WTC11 (cell line): ENCODE results near the gene SLCO4A1. TPM values are rescaled to one million over a fixed set of nuclear protein-coding genes. Genes with fewer than 3 reads are reported as not detected.

Source experiments
- ATAC-seq: fragments of 200-7000 bp; cut with Tn5 transposase; 2 replicates; pipeline ENCODE4 v1.10.0; 2021; ENCODE audit warnings: mild to moderate bottlenecking, moderate library complexity
- CTCF ChIA-PET: fragments of 300-600 bp; sonication (Branson Sonifier 250); formaldehyde crosslinking; loops from one replicate; lab custom pipeline; 2021; ENCODE audit warnings: antibody characterized with exemption; lab: Charles Lee
- POLR2A ChIA-PET: fragments of 350-600 bp; sonication (Branson Sonifier 250); formaldehyde crosslinking; loops from one replicate; lab custom pipeline; 2021; ENCODE audit warnings: antibody characterized with exemption; lab: Charles Lee
- DNase-seq: peaks from one replicate; pipeline ENCODE4 v3.0.0; 2021; ENCODE audit warnings: low spot score
- H3K27ac Mint-ChIP-seq: 2 replicates; pipeline ENCODE4 v1.8.0; 2021; ENCODE audit warnings: mixed read lengths
- H3K27me3 Mint-ChIP-seq: 2 replicates; pipeline ENCODE4 v1.8.0; 2021; ENCODE audit warnings: low read depth, mild to moderate bottlenecking, moderate library complexity, mixed read lengths
- H3K36me3 Mint-ChIP-seq: 2 replicates; pipeline ENCODE4 v1.8.0; 2021; ENCODE audit warnings: mixed read lengths
- H3K4me1 Mint-ChIP-seq: 2 replicates; pipeline ENCODE4 v1.8.0; 2022; ENCODE audit warnings: mixed read lengths
- H3K4me3 Mint-ChIP-seq: 2 replicates; pipeline ENCODE4 v1.8.0; 2021; ENCODE audit warnings: mild to moderate bottlenecking, moderate library complexity, mixed read lengths
- H3K9me3 Mint-ChIP-seq: 2 replicates; pipeline ENCODE4 v1.8.0; 2021; ENCODE audit warnings: mixed read lengths
- CREB1 ChIP-seq: sonication (generic); formaldehyde crosslinking; IDR thresholded peaks from 2 replicates; pipeline ENCODE4 v1.8.0; 2023; ENCODE audit warnings: mild to moderate bottlenecking, missing genetic modification reagents
- CTCF ChIP-seq: fragments of 200-600 bp; IDR thresholded peaks from 2 replicates; pipeline ENCODE4 v1.8.0; 2022; ENCODE audit warnings: antibody characterized with exemption
- E2F1 ChIP-seq: sonication (generic); formaldehyde crosslinking; IDR thresholded peaks from 2 replicates; pipeline ENCODE4 v1.8.0; 2022; ENCODE audit warnings: mild to moderate bottlenecking, missing genetic modification reagents
- E2F4 ChIP-seq: sonication (generic); formaldehyde crosslinking; IDR thresholded peaks from 2 replicates; pipeline ENCODE4 v1.8.1; 2022; ENCODE audit warnings: low read depth, mild to moderate bottlenecking, moderate library complexity, missing genetic modification reagents, borderline replicate concordance
- EMX1 ChIP-seq: fragments of 250-450 bp; sonication (Bioruptor Pico); IDR thresholded peaks from 2 replicates; pipeline ENCODE4 v1.8.0; 2021; ENCODE audit warnings: mild to moderate bottlenecking
- GTF2I ChIP-seq: fragments of 250-450 bp; sonication (Bioruptor Pico); conservative IDR thresholded peaks from 2 replicates; pipeline ENCODE4 v1.4.0; 2021; ENCODE audit warnings: mild to moderate bottlenecking
- IRF1 ChIP-seq: sonication (generic); formaldehyde crosslinking; IDR thresholded peaks from 2 replicates; pipeline ENCODE4 v1.8.0; 2023; ENCODE audit warnings: missing genetic modification reagents
- JAZF1 ChIP-seq: fragments of 250-450 bp; sonication (Bioruptor Pico); IDR thresholded peaks from 2 replicates; pipeline ENCODE4 v1.9.0; 2021; ENCODE audit warnings: moderate library complexity, mild to moderate bottlenecking, inconsistent platforms
- JUN ChIP-seq: sonication (generic); formaldehyde crosslinking; IDR thresholded peaks from 2 replicates; pipeline ENCODE4 v1.8.0; 2023; ENCODE audit warnings: mild to moderate bottlenecking, missing genetic modification reagents
- KAT7 ChIP-seq: sonication (generic); formaldehyde crosslinking; IDR thresholded peaks from 2 replicates; pipeline ENCODE4 v1.8.1; 2023; ENCODE audit warnings: missing genetic modification reagents, mild to moderate bottlenecking, borderline replicate concordance
- SMAD3 ChIP-seq: sonication (generic); formaldehyde crosslinking; IDR thresholded peaks from 2 replicates; pipeline ENCODE4 v1.8.0; 2022; ENCODE audit warnings: missing genetic modification reagents, mild to moderate bottlenecking, borderline replicate concordance
- SOX15 ChIP-seq: fragments of 250-450 bp; sonication (Bioruptor Pico); IDR thresholded peaks from 2 replicates; pipeline ENCODE4 v1.9.0; 2021; ENCODE audit warnings: mild to moderate bottlenecking
- ZMAT4 ChIP-seq: fragments of 250-450 bp; sonication (Bioruptor Pico); IDR thresholded peaks from 2 replicates; pipeline ENCODE4 v1.9.0; 2021; ENCODE audit warnings: mild to moderate bottlenecking
- ZNF281 ChIP-seq: sonication (generic); formaldehyde crosslinking; IDR thresholded peaks from 2 replicates; pipeline ENCODE4 v1.8.0; 2023; ENCODE audit warnings: mild to moderate bottlenecking, missing genetic modification reagents
- ZNF423 ChIP-seq: fragments of 250-450 bp; sonication (Bioruptor Pico); IDR thresholded peaks from 2 replicates; pipeline ENCODE4 v2.1.2; 2022; ENCODE audit warnings: mild to moderate bottlenecking, moderate library complexity
- ZSCAN18 ChIP-seq: fragments of 250-450 bp; sonication (Bioruptor Pico); IDR thresholded peaks from 2 replicates; pipeline ENCODE4 v2.1.2; 2022; ENCODE audit warnings: mild to moderate bottlenecking, moderate library complexity
- total RNA-seq: library from RNA; stranded (reverse); gene quantifications from 3 replicates; pipeline ENCODE4 v1.2.3, GENCODE V29; 2021
- TF ChIP-seq, protein P1 (sequence below): fragments of 250-450 bp; sonication (Bioruptor Pico); IDR thresholded peaks from 2 replicates; pipeline ENCODE4 v1.8.0; 2021; ENCODE audit warnings: mild to moderate bottlenecking
- TF ChIP-seq, protein P2 (sequence below): sonication (generic); formaldehyde crosslinking; IDR thresholded peaks from 2 replicates; pipeline ENCODE4 v1.8.0; 2022; ENCODE audit warnings: mild to moderate bottlenecking, missing genetic modification reagents
- TF ChIP-seq, protein P3 (sequence below): sonication (generic); formaldehyde crosslinking; IDR thresholded peaks from 2 replicates; pipeline ENCODE4 v1.8.0; 2022; ENCODE audit warnings: missing genetic modification reagents

Gene SLCO4A1
- total RNA-seq, 1 experiment from 2014 or later = 19.9 TPM

DNA sequence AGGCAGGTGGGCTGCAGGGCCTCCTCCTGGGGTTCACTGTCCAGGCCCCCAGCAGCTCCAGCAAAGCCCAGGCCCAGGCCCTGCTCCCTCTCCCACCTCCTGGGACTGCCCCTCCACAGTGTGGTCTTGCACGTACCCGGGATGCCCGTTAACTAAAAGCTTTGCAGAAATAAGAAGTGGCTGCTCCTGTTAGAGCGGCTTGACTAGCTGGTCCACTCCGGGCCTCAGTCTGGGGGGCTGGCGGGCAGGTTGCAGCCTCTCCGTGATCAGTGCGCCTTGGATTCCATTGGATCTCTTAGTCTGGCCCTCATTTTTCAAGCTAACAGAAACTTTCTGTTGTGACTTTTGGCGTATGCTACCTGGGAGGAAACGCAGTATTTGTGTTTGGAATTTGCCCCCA lies 26.9 kb downstream of the SLCO4A1 start (continued):
- TF ChIP-seq, protein P1, sequence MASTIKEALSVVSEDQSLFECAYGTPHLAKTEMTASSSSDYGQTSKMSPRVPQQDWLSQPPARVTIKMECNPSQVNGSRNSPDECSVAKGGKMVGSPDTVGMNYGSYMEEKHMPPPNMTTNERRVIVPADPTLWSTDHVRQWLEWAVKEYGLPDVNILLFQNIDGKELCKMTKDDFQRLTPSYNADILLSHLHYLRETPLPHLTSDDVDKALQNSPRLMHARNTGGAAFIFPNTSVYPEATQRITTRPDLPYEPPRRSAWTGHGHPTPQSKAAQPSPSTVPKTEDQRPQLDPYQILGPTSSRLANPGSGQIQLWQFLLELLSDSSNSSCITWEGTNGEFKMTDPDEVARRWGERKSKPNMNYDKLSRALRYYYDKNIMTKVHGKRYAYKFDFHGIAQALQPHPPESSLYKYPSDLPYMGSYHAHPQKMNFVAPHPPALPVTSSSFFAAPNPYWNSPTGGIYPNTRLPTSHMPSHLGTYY (CRISPR knock-in tag) = no peak
- TF ChIP-seq ZMAT4 (CRISPR knock-in tag) (no peak), JUN (no peak), ZNF423 (CRISPR knock-in tag) (no peak), CTCF (no peak), CREB1 (no peak), GTF2I (CRISPR knock-in tag) (no peak), KAT7 (no peak), ZSCAN18 (CRISPR knock-in tag) (no peak), IRF1 (CRISPR knock-in tag) (no peak)
- TF ChIP-seq, protein P2, sequence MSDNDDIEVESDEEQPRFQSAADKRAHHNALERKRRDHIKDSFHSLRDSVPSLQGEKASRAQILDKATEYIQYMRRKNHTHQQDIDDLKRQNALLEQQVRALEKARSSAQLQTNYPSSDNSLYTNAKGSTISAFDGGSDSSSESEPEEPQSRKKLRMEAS (CRISPR knock-in tag) = no peak

DNA sequence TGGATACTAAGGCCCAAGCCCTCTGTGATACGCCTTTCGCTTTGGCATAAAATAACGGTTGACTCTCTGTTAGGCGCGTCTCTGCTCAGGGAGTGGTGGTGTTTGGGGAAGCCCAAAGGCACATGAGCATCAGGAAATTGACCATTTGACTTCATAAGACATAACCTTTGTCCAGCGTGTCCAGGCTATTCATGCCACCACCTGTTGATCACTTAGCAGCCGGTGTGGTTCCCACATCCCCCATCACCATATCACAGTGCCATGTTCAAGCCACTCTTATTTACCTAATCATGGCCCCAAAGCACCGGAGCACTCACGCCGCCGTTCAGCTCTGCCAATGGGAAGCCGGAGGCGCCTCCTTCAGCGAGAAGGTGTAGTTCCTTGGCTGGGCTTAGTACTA lies 27.9 kb downstream of the SLCO4A1 start:
- DNase-seq = no peak
- no peak overlapping the region for H3K27ac Mint-ChIP-seq
- no peak overlapping the region for H3K4me3 Mint-ChIP-seq
- TF ChIP-seq, protein P3, sequence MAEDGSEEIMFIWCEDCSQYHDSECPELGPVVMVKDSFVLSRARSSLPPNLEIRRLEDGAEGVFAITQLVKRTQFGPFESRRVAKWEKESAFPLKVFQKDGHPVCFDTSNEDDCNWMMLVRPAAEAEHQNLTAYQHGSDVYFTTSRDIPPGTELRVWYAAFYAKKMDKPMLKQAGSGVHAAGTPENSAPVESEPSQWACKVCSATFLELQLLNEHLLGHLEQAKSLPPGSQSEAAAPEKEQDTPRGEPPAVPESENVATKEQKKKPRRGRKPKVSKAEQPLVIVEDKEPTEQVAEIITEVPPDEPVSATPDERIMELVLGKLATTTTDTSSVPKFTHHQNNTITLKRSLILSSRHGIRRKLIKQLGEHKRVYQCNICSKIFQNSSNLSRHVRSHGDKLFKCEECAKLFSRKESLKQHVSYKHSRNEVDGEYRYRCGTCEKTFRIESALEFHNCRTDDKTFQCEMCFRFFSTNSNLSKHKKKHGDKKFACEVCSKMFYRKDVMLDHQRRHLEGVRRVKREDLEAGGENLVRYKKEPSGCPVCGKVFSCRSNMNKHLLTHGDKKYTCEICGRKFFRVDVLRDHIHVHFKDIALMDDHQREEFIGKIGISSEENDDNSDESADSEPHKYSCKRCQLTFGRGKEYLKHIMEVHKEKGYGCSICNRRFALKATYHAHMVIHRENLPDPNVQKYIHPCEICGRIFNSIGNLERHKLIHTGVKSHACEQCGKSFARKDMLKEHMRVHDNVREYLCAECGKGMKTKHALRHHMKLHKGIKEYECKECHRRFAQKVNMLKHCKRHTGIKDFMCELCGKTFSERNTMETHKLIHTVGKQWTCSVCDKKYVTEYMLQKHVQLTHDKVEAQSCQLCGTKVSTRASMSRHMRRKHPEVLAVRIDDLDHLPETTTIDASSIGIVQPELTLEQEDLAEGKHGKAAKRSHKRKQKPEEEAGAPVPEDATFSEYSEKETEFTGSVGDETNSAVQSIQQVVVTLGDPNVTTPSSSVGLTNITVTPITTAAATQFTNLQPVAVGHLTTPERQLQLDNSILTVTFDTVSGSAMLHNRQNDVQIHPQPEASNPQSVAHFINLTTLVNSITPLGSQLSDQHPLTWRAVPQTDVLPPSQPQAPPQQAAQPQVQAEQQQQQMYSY = no peak
- no peak for TF ChIP-seq CTCF
- no peak for TF ChIP-seq EMX1 (CRISPR knock-in tag)
- TF ChIP-seq, protein P2 (CRISPR knock-in tag) = no peak
- no peak for TF ChIP-seq ZNF281 (CRISPR knock-in tag)
- TF ChIP-seq SOX15 (CRISPR knock-in tag) = no peak
- no peak for TF ChIP-seq E2F4
- no peak for TF ChIP-seq SMAD3 (CRISPR knock-in tag)
- no peak for TF ChIP-seq E2F1 (CRISPR knock-in tag)
- TF ChIP-seq JAZF1 = no peak
- ChIA-PET POLR2A (no interaction called here), CTCF (interaction anchor here (1.5 to 4.1 kb wide), 2 partner anchors 121 to 124 kb away, joined by 4 to 26 read pairs; no protein-coding TSS in a partner anchor)
- no peak for ATAC-seq
- no peaks in the 10 kb centered on the region for H3K9me3 Mint-ChIP-seq
- no peaks in the 10 kb centered on the region for H3K36me3 Mint-ChIP-seq
- H3K27me3 Mint-ChIP-seq = no peaks in the 10 kb centered on the region
- no peaks in the 10 kb centered on the region for H3K4me1 Mint-ChIP-seq
